HG03439 (cell line): ENCODE measurements around the gene SVOP.
"Not testable (repeated sequence)": the region's sequence is repeated elsewhere in the genome, so short reads cannot be mapped to it uniquely, and the experiment has no call there.

Experiments used
- ATAC-seq: cut with Tn5 transposase; IDR thresholded peaks from one replicate; pipeline ENCODE4 v1.9.1; 2021; ENCODE audit warnings: mild to moderate bottlenecking, moderate library complexity; ENCODE audit not compliant: unreplicated experiment

Gene SVOP

DNA sequence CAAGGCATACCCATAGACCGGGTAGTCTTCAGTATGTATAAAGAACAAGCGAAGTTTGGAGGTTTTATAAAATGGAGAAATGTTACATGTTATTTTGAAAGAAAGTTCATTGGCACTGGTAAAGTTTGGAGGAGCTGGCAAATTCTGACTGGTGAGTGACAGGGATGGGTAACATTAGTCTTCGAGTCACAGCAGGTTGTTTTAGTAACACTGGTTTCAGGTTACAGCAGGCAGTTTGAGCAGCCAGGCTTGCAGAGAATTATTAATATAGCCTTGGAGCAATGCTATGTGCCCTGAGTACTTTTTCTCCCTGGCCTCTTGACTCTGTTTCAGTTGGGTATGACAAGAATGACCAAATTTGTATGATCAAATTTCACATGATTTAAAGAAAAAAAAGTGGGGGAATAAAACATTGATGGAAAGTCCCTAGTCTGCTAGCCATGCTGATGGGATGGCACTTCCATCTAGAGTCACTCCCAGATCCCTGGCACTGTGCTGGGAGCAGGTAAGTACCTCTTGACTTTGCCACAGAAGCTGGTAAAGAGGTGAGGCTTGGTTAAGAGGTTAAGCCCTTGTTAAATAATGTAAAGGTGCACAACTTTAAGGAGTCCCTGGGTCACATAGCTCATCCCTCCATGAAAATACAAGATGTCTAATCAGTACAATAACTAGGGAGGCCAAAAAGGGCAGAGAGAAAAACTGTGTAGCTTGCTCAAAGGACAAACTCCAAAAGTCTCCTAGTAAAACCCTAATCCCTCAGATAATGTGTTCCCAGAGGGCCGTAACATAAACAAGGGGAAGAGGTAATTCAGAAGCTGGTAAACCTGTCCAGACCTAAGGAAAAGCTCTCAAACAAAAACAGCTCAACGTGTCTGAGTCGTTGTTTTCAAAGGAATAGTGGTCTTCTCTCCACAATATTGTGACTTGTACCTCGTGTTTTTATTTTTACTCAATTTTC, 12.7 kb upstream of the SVOP start:
- no peak for ATAC-seq

DNA sequence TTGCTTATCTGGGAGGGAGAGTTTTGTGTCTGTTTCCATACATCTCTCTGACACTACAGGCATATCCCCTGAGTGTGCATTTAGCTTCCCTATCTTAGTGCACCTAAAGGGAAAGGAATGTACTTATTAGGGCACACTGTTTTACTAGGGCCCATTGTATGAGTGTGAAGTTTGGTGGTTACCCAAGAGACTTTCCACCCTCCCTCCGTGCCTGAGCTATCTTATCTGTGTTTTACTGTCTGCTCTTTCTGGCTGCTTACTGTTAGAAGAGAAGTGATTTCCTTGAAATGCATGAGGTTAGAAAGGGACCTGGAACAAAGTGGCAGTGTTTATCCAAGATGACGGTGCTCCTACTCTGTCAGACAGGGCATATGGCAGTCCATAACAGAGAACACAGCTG, 8.5 kb upstream of the SVOP start:
- no peak for ATAC-seq

DNA sequence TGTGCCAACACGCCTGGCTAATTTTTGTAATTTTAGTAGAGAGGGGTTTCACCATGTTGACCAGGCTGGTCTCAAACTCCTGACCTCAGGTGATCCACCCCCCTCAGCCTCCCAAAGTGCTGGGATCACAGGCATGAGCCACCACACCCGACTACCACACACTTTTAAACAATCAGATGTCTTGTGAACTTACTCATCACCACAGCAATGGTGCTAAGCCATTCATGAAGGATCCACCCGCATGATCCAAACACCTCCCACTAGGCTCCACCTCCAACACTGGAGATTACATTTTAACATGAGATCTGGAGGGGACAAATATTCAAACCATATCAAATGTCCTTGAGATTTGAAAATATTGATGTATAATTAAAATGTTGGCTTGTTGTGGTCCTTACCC, 7.8 kb upstream of the SVOP start:
- ATAC-seq: not testable (repeated sequence)

DNA sequence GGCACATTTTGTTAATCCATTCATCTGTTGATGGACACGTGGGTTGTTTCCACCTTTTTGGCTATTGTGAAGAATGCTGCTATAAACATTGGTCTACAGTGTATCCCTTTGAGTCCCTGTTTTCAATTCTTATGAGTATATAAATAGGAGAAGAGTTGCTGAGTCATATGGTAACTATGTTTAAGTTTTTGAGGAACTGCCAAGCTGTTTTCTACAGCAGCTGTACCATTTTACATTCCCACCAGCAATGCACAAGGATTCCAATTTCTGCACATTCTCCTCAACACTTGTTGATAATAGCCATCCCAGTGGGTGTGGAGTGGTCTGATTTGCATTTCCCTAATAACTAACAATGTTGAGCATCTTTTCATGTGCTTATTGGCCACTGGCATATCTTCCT, 6.9 kb upstream of the SVOP start:
- ATAC-seq: no peak

DNA sequence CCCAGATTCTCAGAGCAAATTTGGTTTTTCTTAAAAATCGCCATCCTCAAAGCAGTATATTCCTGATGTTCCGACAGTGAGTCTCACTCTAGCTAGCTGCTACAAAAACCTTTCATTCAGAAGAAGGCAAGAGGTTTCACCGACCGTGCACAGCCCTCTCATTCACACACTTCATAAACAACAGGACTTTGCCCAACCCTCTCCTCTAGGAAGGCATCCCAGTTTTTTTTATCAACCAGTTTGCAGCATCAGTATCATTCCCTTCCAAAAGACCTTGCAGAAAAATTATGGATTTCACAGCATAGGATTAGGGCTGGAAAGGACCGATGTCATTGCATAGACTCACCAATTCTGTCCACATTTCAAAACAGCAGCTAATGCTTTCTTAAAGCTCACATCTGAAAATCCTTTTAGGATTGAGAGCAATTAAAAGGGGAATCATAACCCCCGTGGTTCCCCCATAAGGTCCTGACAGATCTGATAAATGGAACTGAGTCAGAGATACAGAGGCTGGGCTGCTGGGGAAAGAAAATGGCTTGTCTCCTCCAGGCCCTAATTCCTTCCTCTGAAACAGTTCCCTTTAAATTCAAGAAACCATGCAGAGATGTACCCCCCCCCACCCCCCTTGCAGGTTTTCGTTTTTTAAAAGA, 597 bp downstream of the SVOP start:
- no peak for ATAC-seq

DNA sequence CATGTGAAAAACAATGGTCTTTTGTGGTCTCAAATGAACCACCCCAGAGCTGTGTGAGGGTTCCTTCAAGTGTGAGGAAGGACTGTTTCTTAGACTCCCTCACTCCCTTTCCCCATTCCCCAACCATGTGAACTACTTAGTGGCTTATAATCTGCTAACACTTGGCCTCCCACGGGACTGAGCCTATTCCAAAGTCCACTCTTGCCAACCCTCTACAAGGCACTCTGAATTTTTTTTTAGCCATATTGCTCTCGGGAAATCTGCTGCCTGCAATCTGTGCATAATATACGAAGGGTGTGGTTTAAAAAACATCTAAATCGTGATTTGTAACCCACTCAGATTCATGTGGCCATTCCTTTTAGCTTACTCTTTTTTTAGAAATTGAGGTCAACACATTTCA, 2.6 kb downstream of the SVOP start:
- ATAC-seq: no peak

DNA sequence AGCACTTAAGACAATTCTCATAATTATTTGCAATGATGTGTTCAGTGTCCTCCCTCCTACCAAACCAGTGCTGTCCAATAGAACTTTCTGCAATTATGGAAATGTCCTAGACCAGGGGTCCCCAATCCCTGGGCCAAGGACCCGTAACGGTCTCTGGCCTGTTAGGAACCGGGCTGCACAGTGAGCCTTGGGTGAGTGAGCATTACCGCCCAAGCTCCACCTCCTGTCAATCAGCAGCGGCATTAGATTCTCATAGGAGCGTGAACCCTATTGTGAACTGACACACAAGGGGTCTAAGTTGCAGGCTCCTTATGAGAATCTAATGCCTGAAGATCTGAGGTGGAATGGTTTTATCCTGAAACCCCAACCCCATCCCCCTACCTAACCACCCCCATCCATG, 3.9 kb downstream of the SVOP start:
- no peak for ATAC-seq

DNA sequence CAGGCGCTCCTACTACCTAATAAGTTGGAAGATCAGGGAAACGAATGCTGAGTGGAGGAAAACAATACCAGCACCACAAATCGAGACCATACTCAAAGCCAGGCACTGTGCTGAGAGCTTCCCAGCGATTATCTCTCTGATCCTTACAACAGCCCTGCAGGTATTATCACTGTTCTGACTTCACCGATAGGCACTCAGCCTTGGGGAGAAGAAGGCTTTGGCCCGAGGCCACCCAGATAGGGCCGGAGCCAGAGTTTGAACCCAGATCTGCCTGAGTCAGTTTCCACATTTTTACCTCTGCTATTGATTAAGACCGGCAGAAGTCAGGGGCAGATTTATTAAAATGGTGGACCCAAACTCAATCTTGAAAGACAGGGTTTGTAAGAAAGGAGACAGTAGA, 4.9 kb downstream of the SVOP start:
- no peak for ATAC-seq

DNA sequence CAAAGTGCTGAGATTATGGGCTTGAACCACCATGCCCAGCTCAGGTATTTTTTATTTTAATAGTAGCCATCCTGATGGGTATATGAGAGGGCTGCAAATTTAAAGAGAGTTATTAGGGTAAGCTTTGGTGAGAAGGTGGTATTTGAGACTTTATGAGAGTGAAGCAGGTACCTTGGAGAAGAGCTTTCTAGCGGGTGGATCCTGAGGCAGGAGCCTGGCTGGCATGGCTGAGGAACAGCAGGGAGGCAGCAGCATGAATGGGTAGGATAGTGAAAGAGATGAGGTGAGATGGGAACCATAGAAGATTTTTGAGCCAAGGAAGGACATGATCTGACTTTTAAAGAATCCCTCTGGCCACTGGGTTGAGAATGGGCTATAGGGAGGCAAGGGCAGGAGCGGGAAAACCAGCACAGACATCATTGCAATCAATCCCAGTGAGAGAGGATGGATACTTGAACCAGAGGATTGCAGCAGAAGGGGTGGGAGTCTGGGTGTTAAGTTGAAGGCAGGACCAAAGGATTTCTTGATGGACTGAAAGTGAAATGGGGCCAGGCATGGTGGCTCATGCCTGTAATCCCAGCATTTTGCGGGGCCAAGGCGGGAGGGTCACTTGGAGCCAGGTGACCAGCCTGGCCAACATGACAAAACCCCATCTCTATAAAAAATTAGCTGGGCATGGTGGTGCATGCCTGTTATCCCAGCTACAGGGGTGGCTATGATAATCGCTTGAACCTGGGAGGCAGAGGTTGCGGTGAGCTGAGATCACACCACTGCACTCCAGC, 5.7 kb downstream of the SVOP start:
- ATAC-seq: no peak

DNA sequence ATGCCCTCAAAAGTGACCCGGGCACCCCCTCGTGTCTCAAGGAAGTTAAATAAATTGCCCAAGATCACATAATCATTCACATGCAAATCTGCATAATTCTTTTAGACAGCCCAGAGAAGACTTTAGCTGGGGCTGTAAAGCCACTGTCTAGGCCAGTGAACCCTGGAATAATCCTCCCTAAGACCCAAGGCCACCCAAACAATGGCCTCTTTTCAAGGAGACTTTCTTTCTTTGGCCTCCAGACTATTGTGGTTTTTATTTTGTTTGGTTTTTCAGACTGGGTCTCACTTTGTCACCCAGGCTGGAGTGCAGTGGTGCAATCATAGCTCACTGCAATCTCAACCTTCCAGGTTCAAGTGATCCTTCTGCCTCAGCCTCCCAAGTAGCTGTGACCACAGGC, 10.6 kb downstream of the SVOP start:
- no peak for ATAC-seq

DNA sequence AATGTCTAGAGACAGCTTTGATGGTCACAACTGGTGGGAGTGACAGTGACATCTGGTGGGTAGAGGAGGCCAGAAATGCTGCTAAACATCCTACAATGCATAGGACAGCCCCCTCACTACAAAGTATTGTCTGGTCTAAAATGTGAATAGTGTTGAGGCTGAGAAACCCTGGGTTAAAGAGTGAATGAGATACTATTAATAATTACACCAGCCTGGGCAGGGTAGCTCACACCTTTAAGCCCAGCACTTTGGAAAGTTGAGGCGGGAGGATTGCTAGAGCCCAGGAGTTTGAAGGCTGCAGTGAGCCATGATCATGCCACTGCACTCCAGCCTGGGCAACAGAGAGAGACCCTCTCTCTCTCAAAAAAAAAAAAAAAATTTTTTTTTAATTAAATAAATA, 11.1 kb downstream of the SVOP start:
- no peak for ATAC-seq

DNA sequence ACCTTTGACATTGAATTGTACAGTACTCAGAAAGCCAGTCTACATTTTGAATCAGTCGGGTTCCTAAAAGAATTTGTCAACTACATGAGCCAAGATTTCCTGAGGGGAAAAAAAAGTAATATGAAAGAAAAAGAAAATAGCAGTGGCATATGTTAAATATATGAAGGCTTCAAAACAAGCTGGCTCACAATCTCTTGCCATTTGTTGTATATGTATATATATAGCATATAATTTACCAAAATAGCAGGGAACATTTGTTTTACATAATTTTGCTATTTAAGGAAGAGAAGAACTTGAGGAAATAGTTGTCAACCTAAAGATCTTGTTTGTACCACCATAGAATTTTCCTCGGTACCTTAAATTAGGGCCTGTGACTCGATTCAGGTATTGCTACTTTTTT, 16.9 kb downstream of the SVOP start:
- no peak for ATAC-seq

DNA sequence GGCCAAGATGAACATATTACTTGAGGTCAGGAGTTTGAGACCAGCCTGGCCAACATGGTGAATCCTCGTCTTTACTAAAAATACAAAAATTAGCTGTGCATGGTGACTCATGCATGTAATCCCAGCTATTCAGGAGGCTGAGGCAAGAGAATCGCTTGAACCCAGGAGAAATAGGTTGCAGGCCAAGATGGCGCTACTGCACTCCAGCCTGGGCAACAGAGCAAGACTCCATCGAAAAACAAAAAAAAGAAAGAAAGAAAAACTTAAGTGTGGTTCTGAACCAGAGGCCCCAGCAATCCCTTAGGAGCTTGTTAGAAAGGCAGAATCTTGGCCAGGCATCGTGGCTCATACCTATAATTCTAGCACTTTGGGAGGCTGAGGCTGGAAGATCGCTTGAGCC, 24.5 kb downstream of the SVOP start:
- no peak for ATAC-seq

DNA sequence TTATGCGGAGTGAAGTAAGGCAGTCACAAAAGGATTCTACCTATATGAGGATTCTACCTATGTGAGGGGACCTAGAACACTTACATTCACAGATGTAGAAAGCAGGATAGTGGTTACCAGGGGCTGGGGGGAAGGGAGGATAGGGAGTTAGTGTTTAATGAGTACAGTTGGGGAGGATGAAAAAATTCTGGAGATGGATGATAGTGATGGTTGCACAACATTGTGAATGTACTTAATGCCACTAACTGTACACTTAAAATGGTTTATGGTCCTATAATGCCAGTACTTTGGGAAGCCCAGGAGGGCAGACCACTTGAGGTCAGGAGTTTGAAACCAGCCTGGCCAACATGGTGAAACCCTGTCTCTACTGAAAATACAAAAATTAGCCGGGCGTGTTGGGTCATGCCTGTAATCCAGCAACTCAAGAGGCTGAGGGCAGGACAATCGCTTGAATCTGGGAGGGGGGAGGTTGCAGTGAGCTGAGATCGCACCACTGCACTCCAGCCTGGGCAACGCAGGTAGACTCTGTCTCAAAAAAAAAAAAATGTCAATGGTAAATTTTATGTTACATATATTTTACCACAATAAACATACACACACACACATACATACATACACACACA, 25.4 kb downstream of the SVOP start:
- ATAC-seq: no peak

DNA sequence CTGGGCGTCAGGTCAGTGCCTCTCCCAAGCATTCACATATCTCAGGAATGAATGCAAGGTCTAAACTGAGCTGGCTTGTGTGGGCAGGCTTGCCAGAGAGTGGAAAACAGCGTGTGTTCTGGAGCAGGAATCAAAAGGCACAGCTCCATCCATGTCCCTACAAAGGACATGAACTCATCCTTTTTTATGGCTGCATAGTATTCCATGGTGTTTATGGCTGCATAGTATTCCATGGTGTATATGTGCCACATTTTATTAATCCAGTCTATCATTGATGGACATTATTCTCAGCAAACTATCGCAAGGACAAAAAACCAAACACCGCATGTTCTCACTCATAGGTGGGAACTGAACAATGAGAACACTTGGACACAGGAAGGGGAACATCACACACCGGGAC, 30.8 kb downstream of the SVOP start:
- not testable (repeated sequence) for ATAC-seq

DNA sequence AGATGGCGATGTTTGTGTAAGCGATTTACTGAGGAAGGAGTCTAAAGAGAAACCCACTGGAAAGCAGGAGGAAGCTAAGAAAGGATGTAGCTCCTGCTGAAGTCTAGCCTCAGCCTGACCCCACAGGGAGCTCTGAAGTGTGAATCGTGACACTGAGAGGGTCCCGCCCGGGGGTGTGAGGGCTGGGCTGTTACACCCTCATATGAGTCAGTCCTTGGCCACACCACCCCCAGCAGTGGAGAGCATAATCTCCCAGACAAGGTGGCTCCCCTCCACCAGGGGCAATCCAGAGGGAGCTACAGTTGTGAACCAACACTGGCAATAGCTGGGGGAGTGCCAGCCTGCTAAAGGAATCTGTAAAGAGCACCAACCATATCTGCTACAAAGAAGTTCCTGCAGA, 31.5 kb downstream of the SVOP start:
- ATAC-seq: no peak

DNA sequence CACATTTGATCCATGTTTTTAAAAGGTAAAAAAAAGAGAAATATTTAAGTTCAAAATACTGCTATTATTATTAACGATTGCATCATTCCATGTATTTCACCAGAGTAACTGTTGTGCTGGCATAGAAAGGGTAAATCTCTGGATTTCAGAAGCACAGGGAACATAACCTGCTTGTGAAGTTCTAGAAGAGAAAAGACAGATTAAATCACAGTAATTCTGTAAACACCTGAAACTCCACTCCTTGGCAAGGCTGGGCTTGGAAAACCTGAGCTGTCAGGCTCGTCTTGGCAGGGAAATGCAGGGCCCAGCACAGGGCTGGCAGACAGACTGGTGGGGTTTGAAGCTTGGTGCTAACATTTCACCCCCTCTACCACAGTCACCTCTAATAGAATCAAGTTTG, 35.1 kb downstream of the SVOP start:
- ATAC-seq: no peak

DNA sequence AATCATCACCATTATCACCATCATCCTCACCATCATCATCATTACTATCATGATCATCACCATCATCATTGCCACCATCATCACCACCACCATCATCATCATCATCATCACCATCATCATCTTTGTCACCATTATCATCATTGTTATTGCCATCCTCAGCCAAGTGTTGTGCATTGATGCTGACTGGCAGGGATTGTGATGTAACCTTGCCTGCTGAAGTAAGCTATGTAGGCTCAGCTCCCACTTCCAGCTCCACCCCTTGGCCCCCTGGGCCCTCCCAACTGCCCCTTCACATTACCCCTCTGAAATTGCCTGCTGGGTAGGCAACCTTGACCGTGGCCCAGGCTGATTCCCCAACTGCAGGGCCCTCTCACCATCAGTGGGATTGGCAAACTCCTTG, 37.6 kb downstream of the SVOP start:
- ATAC-seq: no peak

DNA sequence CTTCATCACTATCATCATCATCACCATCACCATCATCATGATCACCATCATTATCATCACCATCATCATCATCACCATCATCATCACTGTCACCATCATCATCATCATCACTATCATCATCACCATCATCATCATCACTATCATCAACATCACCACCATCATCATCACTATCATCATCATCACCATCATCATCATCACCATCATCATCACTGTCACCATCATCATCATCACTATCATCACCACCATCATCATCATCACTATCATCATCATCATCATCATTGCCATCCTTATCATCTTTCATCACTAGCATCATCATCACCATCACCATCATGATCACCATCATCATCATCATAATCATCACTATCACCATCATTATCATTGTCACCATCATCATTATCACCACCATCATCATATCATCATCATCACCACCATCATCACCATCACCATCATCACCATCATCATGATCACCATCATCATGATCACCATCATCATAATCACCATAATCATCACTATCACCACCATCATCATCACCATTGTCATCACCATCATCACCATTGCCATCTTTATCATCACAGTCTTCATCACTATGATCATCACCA, 38.1 kb downstream of the SVOP start:
- ATAC-seq: no peak

DNA sequence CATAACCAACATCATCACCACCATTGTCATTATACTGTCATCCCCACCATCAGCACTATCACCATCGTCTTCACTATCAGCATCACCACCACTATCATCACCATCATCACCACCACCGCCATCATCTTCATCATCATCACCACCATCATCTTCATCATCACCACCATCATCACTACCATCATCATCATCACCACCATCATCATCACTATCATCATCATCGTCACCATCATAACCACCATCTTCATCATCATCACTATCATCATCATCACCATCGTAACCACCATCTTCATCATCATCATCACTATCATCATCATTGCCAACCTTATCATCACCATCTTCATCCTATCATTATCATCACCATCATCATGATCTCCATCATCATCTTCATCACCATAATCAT, 39.0 kb downstream of the SVOP start:
- no peak for ATAC-seq
